GM19455 (cell line): ENCODE results near the gene SBSN.

Experiments
- ATAC-seq: cut with Tn5 transposase; IDR thresholded peaks from one replicate; pipeline ENCODE4 v1.9.1; 2021; ENCODE audit not compliant: unreplicated experiment

The SBSN gene, protein sequence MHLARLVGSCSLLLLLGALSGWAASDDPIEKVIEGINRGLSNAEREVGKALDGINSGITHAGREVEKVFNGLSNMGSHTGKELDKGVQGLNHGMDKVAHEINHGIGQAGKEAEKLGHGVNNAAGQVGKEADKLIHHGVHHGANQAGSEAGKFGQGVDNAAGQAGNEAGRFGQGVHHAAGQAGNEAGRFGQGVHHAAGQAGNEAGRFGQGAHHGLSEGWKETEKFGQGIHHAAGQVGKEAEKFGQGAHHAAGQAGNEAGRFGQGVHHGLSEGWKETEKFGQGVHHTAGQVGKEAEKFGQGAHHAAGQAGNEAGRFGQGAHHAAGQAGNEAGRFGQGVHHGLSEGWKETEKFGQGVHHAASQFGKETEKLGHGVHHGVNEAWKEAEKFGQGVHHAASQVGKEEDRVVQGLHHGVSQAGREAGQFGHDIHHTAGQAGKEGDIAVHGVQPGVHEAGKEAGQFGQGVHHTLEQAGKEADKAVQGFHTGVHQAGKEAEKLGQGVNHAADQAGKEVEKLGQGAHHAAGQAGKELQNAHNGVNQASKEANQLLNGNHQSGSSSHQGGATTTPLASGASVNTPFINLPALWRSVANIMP

DNA sequence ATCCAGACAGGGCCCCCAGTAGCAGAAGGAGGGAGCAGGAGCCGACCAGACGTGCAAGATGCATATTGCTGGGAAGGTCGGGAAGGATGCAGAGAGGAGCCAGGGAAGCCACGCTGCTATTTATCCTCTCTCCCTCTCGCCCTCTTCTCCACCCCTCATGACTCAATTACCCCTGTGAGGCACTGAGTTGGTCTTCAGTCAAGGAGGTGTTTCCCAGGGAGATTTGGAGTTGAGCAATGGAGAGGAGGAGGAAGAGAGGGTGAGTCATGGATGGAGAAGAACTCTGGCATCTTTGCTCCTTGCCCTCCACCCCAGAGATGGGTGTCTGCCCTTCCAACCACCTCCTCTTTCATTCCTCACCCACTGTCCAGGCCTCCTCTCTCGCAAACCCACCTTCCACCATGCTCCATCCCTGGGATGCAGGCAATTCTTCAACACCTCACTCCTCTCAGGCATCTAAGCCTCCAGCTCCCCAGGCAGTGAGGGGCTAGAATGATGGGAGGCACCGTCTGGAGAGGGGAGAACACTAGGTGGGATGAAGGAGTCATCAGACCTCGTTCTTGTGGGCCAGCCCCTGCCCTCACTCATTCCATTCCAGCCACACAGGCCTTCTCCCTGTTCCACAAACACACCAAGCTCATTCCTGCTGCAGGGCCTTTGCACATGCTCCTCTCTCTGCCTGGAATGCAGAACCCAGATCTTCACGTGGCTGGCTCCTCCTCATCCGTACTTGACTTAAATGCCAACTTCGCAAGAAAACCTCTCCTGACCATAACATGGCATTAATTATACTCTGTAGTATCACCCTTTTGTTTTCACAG lies at the start of gene SBSN:
Gene SBSN (minus strand): TSS at position 94 of the 821 bp plus-strand sequence. CDS start 30 bp downstream, at position 64.
- ATAC-seq, result no peak

DNA sequence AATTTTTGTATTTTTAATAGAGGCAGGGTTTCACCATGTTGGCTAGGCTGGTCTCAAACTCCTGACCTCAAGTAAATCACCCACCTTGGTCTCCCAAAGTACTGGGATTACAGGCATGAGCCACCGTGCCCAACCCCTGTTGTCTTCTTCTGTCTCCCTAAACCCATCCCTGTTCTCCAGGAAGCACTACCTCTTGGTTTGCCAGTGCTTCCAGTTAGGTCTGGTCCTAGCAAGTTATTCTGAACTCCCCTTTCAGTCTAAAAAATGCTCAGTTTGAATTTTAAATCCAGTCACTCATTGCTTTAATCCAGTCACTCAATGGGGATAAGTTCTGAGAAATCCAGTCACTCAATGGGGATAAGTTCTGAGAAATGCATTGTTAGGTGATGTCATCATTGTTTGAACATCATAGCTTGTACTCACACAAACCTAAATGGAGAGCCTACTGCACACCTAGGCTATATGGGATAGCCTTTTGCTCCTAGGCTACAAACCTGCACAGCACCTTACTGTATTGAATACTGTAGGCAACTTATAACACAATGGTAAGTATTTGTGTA lies 43.4 kb upstream of the SBSN start:
- ATAC-seq, result no peak

DNA sequence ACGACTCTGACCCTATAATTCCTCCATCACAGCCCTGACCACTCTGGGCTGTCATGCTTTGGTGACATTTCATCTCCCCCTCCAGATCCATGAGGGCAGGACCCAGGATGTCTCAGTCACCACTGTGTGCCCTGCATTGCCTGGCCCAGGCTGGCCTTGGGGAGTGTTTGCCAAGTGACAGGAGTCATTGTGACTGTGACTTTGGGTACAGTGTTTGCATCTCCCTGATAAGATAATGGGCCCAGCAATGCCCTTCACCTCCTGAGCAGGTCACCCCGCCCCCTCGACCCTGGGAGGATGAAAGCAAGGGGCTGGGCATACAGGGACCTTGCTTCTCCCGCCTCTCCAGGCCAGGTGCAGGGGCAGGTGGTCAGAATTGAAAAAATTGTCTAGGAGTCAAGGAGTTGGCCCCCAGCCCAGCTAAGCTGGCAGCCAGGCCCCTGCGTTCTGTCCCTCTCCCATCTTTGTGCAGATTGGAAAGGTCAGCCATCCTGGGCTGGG lies 41.2 kb upstream of the SBSN start:
- ATAC-seq, result no peak

DNA sequence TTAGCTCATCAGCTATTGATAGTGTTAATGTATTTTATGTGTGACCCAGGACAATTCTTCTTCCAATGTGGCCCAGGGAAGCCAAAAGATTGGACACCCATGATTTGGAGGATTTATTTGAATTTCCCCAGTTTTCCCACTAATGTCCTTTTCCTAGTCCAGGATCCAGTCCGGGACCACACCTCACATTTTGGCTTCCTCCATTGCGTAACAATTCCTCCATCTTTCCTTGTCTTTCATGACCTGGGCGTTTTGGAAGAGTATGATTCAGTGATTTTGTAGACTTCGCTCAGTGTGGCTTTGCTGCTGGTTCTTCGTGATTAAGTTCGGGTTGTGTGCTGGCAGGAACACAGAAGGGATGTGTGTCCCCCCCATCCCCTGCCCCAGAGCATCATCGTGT lies 38.6 kb upstream of the SBSN start:
- no peak for ATAC-seq

DNA sequence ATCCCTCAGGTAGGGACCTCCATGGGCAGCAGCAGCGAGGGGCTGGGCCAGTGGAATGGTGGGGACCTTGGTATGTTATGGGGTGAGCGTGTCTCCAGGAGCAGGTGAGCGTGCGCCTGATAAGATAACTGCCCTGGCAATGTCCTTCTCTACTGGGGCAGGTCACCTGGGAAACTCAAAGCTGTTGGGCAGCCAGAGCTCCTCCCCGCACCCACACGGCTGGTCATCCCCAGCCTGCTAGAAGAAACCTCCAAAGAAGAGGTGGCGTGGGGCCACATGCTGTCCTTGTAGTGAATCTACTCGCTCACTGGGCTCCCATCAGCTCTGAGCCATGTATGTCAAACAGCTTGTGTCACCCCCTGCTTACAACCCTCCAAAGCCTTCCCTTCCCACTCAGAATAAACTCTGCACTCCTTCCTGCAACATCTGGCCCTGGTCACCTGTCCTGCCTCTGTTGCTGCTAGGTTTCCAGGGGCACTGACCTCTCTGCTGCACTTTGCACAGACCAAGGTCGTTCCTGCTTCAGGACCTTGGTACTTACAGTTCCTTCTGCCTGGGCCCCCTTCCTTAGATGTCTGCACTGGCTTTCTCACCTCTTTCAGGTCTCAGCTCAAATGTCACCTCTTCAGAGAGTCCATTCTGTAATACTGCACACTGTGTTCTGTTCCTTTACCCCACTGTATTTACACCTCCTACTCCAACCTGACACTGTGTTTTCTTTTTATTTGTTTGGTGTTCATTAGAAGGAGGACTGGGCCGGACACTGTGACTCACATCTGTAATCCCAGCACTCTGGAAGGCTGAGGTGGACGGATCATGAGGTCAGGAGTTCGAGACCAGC lies 37.1 kb upstream of the SBSN start:
- no peak for ATAC-seq

DNA sequence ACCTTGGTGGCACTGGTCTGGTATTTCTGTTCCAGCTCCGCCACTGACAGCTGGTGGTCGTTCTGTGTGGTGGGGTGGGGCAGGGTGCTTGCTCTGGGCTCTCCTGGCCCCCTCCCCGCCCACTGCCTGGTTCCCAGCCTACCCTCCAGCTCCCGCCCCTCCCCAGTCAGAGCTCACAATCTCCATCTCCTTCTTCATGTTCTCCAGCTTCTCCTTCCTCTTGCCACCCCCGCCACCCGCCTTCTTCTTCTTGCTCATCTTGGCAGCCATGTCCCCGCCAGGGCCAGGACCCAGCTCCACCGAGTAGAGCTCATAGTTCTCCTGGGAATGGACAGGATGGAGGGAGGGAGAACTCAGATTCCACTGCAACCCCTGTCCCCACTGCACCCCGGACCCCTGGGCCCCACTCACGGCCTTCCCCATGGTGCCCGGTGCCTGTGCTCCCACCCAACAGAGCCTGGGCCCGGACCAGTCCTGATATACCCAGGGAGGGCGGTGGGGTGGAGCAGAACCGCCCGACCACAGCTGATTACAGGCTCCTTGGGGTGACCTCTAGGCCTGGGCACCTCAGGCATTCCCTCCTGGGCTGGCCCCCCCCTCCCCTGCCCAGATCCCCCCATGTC lies 35.2 kb upstream of the SBSN start, which contains the start of gene ATP4A:
Gene ATP4A (minus strand): TSS at position 452 of the 623 bp plus-strand sequence. CDS start 29 bp downstream, at position 423.
- ATAC-seq, result no peak

DNA sequence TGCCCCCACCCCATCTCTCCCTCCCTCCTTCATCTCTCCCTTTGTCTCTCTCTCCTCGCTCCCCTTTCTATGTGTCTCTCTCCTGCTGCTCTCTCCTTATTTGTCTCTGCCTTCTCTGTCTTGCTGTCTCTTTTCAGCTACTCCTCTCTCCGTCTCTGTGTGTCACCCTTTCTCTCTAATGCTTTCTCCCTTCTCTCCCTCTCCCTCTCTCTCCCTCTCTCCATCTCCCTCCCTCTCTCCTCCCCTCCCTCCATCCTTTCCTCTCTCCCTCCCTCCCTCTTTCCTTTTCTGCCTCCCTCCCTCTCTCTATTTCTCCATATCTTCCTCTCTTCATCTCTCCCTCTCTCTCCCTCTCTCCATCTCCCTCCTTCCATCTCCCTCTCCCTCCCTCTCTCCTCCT lies 34.7 kb upstream of the SBSN start:
- ATAC-seq, result no peak

DNA sequence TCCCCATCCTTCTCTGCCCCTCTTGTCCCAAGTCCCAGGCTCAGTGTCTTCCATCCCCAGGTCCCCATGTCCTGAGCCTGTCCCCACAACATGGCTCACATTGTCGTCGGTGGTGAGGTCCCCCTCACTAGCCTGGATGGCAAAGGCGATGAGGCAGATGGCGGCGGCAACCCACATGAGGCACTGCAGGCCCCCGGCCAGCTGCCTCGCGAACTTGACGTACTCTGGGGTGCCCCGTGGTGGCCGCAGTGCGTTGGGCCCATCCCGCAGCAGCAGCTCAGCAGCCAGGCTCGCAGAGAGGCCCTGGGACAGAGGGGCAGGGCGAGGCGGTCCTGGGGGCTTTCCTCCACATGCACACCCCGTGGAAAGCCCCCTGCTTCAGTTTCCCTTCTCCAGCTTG lies 34.2 kb upstream of the SBSN start:
- ATAC-seq, result no peak

DNA sequence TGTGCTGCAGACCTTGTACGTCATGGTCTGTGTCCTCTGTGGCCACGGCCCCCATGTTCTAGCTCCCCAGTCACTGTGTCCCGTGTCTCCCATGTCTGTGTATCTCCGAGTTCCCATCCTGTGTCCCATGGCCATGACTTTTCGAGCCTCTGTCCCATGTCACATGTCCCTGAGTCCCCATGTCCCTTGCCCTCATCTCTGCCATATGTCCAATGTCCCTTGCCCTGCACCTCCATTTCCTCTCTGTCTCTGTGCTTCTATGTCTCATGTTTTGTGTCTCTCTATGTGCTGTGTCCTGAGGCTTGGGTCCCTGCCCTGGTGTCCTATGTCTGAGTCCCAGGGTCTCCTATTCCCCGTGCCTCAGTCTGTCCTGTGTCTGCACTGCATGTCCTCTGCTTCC lies 33.3 kb upstream of the SBSN start:
- ATAC-seq, result no peak

DNA sequence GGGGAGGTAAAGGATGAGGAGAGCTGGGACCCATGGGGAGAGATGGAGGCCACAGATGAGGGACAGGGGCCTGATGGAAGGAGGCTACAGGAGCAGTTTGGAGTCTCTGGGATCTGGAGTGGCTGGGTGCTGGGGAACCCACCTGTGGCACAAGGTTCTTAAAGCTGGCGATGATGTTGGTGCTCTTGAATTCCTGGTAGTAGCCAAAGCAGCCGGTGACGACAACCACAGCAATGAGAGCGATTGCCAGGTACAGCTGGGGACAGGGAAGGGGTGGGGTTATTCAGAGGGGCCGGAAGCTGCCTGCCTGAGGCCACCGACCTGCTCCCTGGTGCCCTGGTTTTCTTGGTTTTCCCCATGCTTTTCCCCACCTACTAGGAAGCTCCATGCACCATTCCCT lies 32.6 kb upstream of the SBSN start:
- no peak for ATAC-seq

DNA sequence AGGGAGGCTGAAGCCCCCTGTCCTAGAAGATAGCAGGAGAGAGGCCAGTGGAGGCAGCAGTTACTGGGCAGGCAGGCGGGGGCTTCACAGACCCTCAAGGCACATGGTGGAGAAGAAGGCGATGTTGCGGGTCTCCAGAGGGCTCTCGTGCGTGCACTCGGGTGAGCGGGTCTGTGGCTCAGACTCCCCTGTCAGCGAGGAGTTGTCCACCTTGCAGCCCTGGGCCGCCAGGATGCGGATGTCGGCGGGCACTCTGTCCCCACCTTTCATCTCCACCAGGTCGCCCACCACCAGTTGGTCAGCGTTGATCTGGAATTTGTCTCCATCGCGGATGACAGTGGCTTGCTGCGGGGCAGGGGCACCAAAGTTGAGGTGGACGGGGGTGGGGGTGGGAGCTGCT lies 32.2 kb upstream of the SBSN start:
- no peak for ATAC-seq

DNA sequence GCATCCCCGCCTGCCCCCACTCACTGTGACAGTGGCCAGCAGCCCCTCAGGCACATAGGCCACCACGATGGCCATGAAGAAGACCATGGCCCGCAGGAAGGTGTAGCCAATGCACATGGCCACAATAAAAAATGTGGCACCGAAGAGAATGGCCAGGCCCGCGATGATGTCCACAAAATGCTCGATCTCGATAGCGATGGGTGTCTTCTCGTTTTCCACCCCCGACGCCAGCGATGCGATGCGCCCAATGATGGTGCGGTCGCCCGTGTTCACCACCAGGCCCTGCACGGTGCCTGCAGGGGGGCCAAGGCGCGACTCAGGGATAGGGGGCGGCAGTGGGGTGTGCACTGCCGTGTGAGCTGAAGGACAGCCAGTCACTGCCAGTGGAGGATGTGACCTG lies 31.7 kb upstream of the SBSN start:
- ATAC-seq, result no peak

DNA sequence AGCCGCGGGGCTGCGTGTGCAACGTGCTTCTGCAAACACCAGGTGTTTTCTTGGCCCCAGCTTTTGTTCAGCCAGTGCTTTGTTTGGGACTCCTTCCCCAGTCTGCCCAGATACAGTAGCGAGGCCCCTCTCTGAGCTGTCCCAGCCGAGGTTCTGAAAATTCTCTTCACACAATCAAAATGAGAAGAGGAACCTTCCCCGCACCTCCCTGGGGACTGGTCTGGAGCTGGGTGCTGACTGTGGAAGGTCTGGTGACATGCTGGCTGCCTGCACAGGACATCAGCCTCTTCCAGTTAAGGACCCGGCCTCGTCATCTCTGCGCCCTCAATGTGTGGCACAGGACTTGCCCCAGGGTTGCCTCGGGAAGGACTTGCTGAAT lies 31.2 kb upstream of the SBSN start:
- ATAC-seq, result no peak

DNA sequence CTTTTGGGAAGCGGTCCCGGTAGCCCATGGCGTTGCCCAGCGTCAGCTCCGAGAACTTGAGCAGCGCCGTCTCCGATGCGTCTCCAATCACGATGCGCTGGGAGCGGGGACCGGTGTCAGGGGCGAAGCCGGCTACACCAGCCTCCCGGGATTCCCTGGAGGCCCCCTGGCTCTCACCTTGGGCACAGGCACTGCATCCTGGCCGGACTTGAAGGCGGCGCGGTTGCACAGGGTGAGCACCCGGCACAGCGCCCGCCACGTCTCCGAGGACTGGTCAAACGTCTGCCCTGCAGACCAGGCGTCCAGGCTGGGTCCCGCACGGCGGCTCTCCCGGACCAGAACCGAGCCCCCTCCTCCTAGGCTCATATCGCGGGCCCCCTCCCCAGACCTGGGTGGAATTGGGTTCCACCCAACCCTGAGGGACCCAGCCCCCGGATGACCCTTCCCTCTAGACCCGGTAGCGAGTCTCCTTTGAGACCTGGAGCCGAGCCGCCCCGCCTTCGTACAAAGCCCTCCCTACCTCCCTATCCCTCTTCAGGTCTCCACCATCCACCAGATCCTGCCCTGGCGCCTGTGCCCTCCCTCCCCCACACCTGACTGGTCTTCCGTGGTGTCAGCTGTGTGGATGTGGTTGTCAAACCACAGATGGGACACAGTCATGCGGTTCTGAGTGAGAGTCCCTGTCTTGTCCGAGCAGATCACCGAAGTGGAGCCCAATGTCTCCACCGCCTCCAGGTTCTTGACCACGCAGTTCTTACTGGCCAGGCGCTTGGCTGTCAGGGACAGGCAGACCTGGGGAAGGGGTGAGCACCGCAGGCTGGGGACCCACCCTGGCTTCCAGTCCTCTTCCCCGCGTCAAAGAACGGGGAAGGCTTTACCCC lies 30.5 kb upstream of the SBSN start:
- no peak for ATAC-seq

DNA sequence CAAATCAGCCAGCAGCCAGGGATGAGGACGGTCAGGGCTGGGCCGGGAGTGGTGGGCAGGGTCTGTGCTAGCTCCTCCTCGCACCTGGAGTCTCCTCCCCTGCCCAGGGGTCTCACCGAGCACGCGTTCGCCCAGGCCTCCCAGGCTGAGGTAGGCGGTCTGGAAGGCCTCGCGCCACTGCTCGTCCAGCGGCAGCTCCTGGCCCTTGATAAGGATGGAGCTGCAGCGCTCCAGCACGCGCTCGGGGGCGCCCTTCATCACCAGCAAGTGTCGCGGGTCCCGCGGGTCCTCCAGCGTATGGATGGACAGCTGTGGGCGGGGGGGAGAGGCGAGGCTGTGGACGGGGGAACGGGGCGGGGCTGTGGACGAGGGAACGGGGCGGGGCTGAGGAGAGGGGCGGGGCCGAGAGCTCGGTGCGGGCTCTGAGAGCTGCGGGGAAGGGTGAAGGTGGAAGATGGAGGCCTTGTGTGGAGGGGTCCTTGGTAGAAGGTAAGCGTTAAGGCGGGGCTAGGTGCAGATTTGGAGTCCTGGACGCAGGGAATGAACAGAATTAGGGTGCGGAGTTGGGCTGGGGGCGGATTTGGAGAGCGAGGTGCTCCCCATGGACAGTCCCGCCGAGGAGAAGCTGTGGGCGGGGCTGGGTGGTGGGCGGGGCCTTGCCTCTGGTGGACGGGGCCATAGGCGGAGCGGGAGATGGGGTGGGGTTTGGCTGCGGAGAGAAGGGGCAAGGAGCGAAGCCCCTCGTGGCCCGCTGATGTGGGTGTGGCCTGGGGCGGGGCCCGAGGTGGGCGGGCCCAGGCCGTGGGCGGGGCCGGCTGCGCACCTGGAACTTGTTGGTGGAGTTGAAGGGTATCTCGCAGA lies 29.7 kb upstream of the SBSN start:
- ATAC-seq, result no peak

DNA sequence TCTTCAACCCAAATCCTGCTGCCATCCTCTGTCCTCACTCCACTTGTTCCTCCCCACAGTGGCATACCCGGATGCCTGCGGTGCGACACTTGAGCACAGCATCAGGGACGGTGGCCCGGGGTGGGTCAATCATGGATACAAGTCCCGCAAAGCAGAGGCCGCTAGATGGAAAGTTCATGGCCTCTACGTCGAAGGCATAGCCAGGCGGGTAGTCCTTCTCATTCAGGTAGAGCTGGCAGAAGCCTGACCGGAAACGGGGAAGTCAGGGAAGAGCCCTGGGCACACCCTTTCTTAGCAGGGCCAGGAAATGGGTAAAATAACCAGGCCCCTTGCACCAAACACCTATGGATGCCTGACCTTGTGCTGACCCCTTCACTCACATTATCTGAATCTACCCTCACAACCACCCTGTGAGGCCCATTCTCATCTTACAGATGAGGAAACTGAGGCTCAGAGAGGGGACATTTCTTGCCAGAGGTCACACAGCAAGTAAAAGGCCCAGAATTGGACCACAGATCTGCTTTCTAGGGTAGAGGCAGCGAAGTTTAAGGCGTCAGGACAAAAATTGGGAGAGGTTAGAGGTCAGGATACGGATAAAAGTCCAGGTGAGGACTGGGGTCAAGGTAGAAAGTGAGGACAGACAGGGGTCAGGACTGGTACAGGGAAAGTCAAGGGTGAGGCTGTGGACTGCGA lies 28.9 kb upstream of the SBSN start:
- ATAC-seq, result no peak

DNA sequence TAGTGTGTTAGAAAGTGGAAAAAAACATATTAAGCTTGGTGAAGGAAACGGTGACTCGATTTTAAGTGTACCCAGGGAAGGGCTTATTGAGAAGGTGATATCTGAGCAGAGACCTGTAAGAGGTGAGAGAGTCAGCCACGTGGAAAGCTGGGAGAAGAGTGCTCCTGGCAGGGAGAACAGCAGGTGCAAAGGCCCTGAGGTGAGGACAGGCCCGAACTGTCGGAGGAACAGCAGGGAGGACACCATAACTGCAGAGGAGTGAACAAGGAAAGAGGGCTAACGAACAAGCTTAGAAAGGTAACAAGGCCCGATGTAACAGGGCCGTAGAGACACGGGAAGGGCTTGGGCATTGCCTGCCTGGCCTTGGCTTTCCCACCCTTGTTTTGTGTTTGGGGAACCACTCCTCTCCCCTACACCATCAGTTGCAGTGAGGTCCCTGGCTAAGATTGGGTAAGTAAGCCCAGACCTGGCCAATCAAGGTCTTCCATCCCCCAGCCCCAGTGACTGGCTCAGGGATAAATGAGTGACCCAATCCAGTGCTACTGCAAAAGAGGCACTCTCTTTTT lies 28.0 kb upstream of the SBSN start:
- ATAC-seq, result no peak
